A673 (cell line): ENCODE results near the gene PTPN1.

Source experiments
- CTCF ChIP-seq: fragments of 300-800, 200-600 bp; sonication (generic); conservative IDR thresholded peaks from 2 replicates; pipeline ENCODE4 v1.5.1; 2017; ENCODE audit warnings: low read depth, mild to moderate bottlenecking, antibody characterized with exemption, low read length, moderate library complexity, mixed read lengths
- EZH2 ChIP-seq: fragments of 200-600 bp; sonication (generic); IDR thresholded peaks from 2 replicates; pipeline ENCODE4 v1.6.1; 2017; ENCODE audit warnings: borderline replicate concordance, low read depth, mild to moderate bottlenecking, mixed read lengths, antibody characterized with exemption, low read length; ENCODE audit not compliant: poor library complexity, severe bottlenecking

GRCh38 chr20:50460608-50461267, 49.4 kb upstream of the PTPN1 start:
- TF ChIP-seq CTCF (peak; percentile 93), EZH2 (no peak)
